A549 (cell line): ENCODE measurements around the gene CMAS. TPM values are rescaled to one million over a fixed set of nuclear protein-coding genes. Genes with fewer than 3 reads are reported as not detected.

Source experiments
- ATAC-seq, 2 experiments: fragments of 200-7000 bp in 1 of 2; fragments of >200 bp in 1 of 2; cut with Nextera tagmentation in 1 of 2; cut with Tn5 transposase in 1 of 2; 3 replicates each; pipeline versions ENCODE4 v1.8.0 to v1.9.1; 2018 to 2020; ENCODE audit warnings: mild to moderate bottlenecking in 1 of 2, moderate library complexity in 1 of 2
- CTCF ChIA-PET: fragments of 300-600 bp; sonication (Branson Sonifier 250); formaldehyde crosslinking; extraction: SDS; loops from one replicate; lab custom pipeline; 2021; ENCODE audit warnings: antibody characterized with exemption, inconsistent platforms; lab: Yijun Ruan, JAX
- POLR2A ChIA-PET: fragments of 350-600 bp; formaldehyde crosslinking; extraction: SDS; loops from one replicate; lab custom pipeline; 2021; ENCODE audit warnings: antibody characterized with exemption, inconsistent platforms; lab: Yijun Ruan, JAX
- DNase-seq, 2 experiments: peaks; one replicate each; pipeline versions ENCODE4 v3.0.0 to v3.0.0-alpha.2; 2011 to 2016; ENCODE audit warnings: low read depth in 1 of 2, low spot score in 1 of 2
- FAIRE-seq: peaks from 2 replicates; lab custom pipeline; 2011; peaks lifted over from hg19 to GRCh38; lab: Jason Lieb, UNC
- H3K27ac ChIP-seq, 2 experiments: fragments of >200 bp; sonication (Bioruptor Twin); formaldehyde crosslinking; 3 replicates each; pipeline ENCODE4 v1.5.1; 2016 to 2017
- H3K4me1 ChIP-seq: fragments of >200 bp; sonication (Bioruptor Twin); formaldehyde crosslinking; 3 replicates; pipeline ENCODE4 v1.6.1; 2016
- H3K4me2 ChIP-seq: fragments of >200 bp; sonication (Bioruptor Twin); formaldehyde crosslinking; 3 replicates; pipeline ENCODE4 v1.6.1; 2016
- H3K4me3 ChIP-seq: fragments of >200 bp; sonication (Bioruptor Twin); formaldehyde crosslinking; 3 replicates; pipeline ENCODE4 v1.5.1; 2016
- H3K9me3 ChIP-seq: fragments of >200 bp; sonication (Bioruptor Twin); formaldehyde crosslinking; 3 replicates; pipeline ENCODE4 v1.6.1; 2016
- CHD2 ChIP-seq: fragments of 150-350 bp; IDR thresholded peaks from 2 replicates; pipeline ENCODE4 v1.6.1; 2014; ENCODE audit warnings: low read length; ENCODE audit not compliant: partially characterized antibody
- EHF ChIP-seq: fragments of 250-450 bp; sonication (Bioruptor Pico); IDR thresholded peaks from 2 replicates; pipeline ENCODE4 v1.5.0; 2020; ENCODE audit warnings: mild to moderate bottlenecking
- ELK1 ChIP-seq: fragments of 150-350 bp; IDR thresholded peaks from 2 replicates; pipeline ENCODE4 v1.6.1; 2014; ENCODE audit warnings: low read depth, mild to moderate bottlenecking, low read length
- FOSB ChIP-seq: fragments of 250-450 bp; sonication (Bioruptor Pico); IDR thresholded peaks from 2 replicates; pipeline ENCODE4 v1.5.0; 2020; ENCODE audit warnings: mild to moderate bottlenecking, moderate library complexity
- FOSL2 ChIP-seq, 2 experiments: fragments of 450-650 bp in 1 of 2; fragments of >200 bp in 1 of 2; sonication (Bioruptor Twin) in 1 of 2; formaldehyde crosslinking; IDR thresholded peaks; 2 replicates each; pipeline versions ENCODE4 v1.5.0 to v1.6.1; 2016 to 2020; ENCODE audit warnings: mild to moderate bottlenecking in 1 of 2, moderate library complexity in 1 of 2
- FOXS1 ChIP-seq: fragments of 250-450 bp; sonication (Bioruptor Pico); IDR thresholded peaks from 2 replicates; pipeline ENCODE4 v1.5.0; 2020; ENCODE audit warnings: mild to moderate bottlenecking, moderate library complexity
- HEYL ChIP-seq: fragments of 250-450 bp; sonication (Bioruptor Pico); IDR thresholded peaks from 2 replicates; pipeline ENCODE4 v1.8.0; 2021; ENCODE audit warnings: mild to moderate bottlenecking, moderate library complexity
- HOXB5 ChIP-seq: fragments of 250-450 bp; sonication (Bioruptor Pico); IDR thresholded peaks from 2 replicates; pipeline ENCODE4 v1.5.0; 2020; ENCODE audit warnings: mild to moderate bottlenecking, moderate library complexity
- JUNB ChIP-seq: fragments of >200 bp; sonication (Bioruptor Twin); formaldehyde crosslinking; IDR thresholded peaks from 2 replicates; pipeline ENCODE4 v1.6.1; 2016
- KDM5A ChIP-seq: fragments of 200-600 bp; sonication (generic); IDR thresholded peaks from 2 replicates; pipeline ENCODE4 v1.6.1; 2016; ENCODE audit warnings: antibody characterized with exemption, mild to moderate bottlenecking
- MAFK ChIP-seq: fragments of 450-650 bp; IDR thresholded peaks from 2 replicates; pipeline ENCODE4 v1.6.1; 2014; ENCODE audit not compliant: partially characterized antibody
- MAX ChIP-seq: IDR thresholded peaks from 2 replicates; pipeline ENCODE4 v1.6.1; 2012
- MYC ChIP-seq: IDR thresholded peaks from 2 replicates; pipeline ENCODE4 v1.6.1; 2012; ENCODE audit warnings: mild to moderate bottlenecking, inconsistent platforms, low read length, improper control_type of control experiment, borderline replicate concordance
- NFE2L2 ChIP-seq: fragments of 150-350 bp; conservative IDR thresholded peaks from 2 replicates; pipeline ENCODE4 v1.6.1; 2014; ENCODE audit warnings: low read length
- NPAS2 ChIP-seq: fragments of 250-450 bp; sonication (Bioruptor Pico); IDR thresholded peaks from 2 replicates; pipeline ENCODE4 v1.8.0; 2022; ENCODE audit warnings: mild to moderate bottlenecking, moderate library complexity, borderline replicate concordance
- POLR2A ChIP-seq: IDR thresholded peaks from 2 replicates; pipeline ENCODE4 v1.6.1; 2012; ENCODE audit warnings: mild to moderate bottlenecking, low read length
- POLR2AphosphoS2 ChIP-seq: conservative IDR thresholded peaks from 2 replicates; pipeline ENCODE4 v1.6.1; 2012; ENCODE audit warnings: low read length, improper control_type of control experiment, inconsistent platforms
- RAD21 ChIP-seq, 2 experiments: fragments of >200 bp in 1 of 2; sonication (Bioruptor Twin) in 1 of 2; formaldehyde crosslinking in 1 of 2; IDR thresholded peaks in 1 of 2; conservative IDR thresholded peaks in 1 of 2; 2 replicates in 1 of 2; 3 replicates in 1 of 2; pipeline ENCODE4 v1.6.1; 2012 to 2018; ENCODE audit warnings: inconsistent platforms in 1 of 2
- RCOR1 ChIP-seq: fragments of 150-350 bp; IDR thresholded peaks from 2 replicates; pipeline ENCODE4 v1.6.1; 2014; ENCODE audit warnings: antibody characterized with exemption, low read length, low read depth
- RFX5 ChIP-seq: fragments of 450-650 bp; IDR thresholded peaks from 2 replicates; pipeline ENCODE4 v1.7.1; 2014; ENCODE audit warnings: antibody characterized with exemption, mild to moderate bottlenecking, moderate library complexity
- RNF2 ChIP-seq: fragments of 200-600 bp; sonication (generic); IDR thresholded peaks from 2 replicates; pipeline ENCODE4 v1.6.1; 2016; ENCODE audit warnings: low read depth, mild to moderate bottlenecking, antibody characterized with exemption, moderate library complexity, borderline replicate concordance
- TP53 ChIP-seq: fragments of 250-450 bp; sonication (Bioruptor Pico); IDR thresholded peaks from 2 replicates; pipeline ENCODE4 v1.5.0; 2021; ENCODE audit warnings: mild to moderate bottlenecking, moderate library complexity
- WGBS: methylation state at CpG from one replicate; pipeline ENCODE4 v1.1.6; 2017; ENCODE audit errors: missing lambda C conversion rate; 5-methylcytosine and 5-hydroxymethylcytosine counted together
- polyA plus RNA-seq, 4 experiments: library from polyadenylated mRNA; depleted of rRNA in 3 of 4; stranded (reverse); fragments of >200 nt; fragmentation: RNase III in 1 of 4; extraction: RNeasy Plus Mini Kit Qiagen cat#74134 plus additional on column Dnase treatment in 1 of 4; gene quantifications; 2 replicates in 3 of 4; 3 replicates in 1 of 4; pipeline ENCODE4 v1.2.3, GENCODE V29; 2011 to 2017
- TF ChIP-seq, protein P1 (sequence below): fragments of >200 bp; sonication (Bioruptor Twin); formaldehyde crosslinking; IDR thresholded peaks from 2 replicates; pipeline ENCODE4 v1.6.1; 2016
- TF ChIP-seq, protein P2 (sequence below): fragments of >200 bp; sonication (Bioruptor Twin); formaldehyde crosslinking; IDR thresholded peaks from 3 replicates; pipeline ENCODE4 v1.6.1; 2016
- TF ChIP-seq, protein P3 (sequence below): IDR thresholded peaks from 2 replicates; pipeline ENCODE4 v1.6.1; 2012; ENCODE audit warnings: low read depth, borderline replicate concordance
- TF ChIP-seq, protein P4 (sequence below): fragments of >200 bp; sonication (Bioruptor Twin); formaldehyde crosslinking; IDR thresholded peaks from 3 replicates; pipeline ENCODE4 v1.5.1; 2016

The CMAS gene
- polyA plus RNA-seq, 2 of the 4 experiments (the other 2 are of a cell fraction), result 47.1 to 68.2 TPM

DNA sequence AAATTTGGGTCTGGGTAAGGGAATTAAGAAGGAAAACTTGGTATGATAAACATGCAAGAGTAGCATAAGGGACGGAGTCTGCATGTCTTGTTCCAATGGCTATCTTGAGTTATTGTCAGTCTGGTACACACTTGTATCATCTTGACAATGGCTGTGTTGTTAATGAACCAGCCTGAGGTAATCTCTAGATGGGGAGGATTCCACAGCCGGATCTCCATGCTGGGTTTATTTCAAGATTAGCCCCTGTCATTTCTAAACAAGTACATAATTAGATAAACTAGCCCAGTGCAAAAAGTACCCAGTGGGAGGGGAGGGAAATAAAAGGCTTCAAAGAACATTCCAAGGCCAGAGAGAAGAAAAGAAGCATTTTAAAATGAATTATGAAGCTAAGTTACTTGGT is 16.5 kb upstream of the CMAS start:
- Histone ChIP-seq H3K4me1 (no peaks in the 10 kb centered on the region), H3K4me2 (no peak overlapping the region), H3K27ac (no peak overlapping the region), H3K9me3 (no peaks in the 10 kb centered on the region), H3K4me3 (no peak overlapping the region)
- FAIRE-seq (no peak), ATAC-seq (no peak), DNase-seq (no peak)
- WGBS, result 56% methylated on average over 2 of the region's 2 CpGs
- CTCF ChIA-PET, result interaction anchor here (1.1 kb wide), 1 partner anchor 11 kb away, joined by 3 read pairs; no protein-coding TSS in a partner anchor
- POLR2A ChIA-PET, result no interaction called here
- no peak for TF ChIP-seq RFX5
- no peak for TF ChIP-seq HOXB5 (CRISPR knock-in tag)
- no peak for TF ChIP-seq TP53 (CRISPR knock-in tag)
- no peak for TF ChIP-seq MAX
- no peak for TF ChIP-seq ELK1
- TF ChIP-seq, protein P1, sequence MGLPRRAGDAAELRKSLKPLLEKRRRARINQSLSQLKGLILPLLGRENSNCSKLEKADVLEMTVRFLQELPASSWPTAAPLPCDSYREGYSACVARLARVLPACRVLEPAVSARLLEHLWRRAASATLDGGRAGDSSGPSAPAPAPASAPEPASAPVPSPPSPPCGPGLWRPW, result no peak
- no peak for TF ChIP-seq EHF (CRISPR knock-in tag)
- no peak for TF ChIP-seq MAFK
- TF ChIP-seq FOSL2 (IDR thresholded peaks at IDR 0.05), result no peak
- TF ChIP-seq FOSL2 (CRISPR knock-in tag; IDR thresholded peaks at IDR 0.05), result no peak
- no peak for TF ChIP-seq FOXS1 (CRISPR knock-in tag)
- TF ChIP-seq, protein P2, sequence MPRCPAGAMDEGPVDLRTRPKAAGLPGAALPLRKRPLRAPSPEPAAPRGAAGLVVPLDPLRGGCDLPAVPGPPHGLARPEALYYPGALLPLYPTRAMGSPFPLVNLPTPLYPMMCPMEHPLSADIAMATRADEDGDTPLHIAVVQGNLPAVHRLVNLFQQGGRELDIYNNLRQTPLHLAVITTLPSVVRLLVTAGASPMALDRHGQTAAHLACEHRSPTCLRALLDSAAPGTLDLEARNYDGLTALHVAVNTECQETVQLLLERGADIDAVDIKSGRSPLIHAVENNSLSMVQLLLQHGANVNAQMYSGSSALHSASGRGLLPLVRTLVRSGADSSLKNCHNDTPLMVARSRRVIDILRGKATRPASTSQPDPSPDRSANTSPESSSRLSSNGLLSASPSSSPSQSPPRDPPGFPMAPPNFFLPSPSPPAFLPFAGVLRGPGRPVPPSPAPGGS, result no peak
- TF ChIP-seq POLR2AphosphoS2, result no peak
- TF ChIP-seq, protein P3, sequence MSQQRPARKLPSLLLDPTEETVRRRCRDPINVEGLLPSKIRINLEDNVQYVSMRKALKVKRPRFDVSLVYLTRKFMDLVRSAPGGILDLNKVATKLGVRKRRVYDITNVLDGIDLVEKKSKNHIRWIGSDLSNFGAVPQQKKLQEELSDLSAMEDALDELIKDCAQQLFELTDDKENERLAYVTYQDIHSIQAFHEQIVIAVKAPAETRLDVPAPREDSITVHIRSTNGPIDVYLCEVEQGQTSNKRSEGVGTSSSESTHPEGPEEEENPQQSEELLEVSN, result no peak

GRCh38 chr12:22029991-22030390 is 16.0 kb upstream of the CMAS start:
- POLR2A ChIA-PET, result no interaction called here

More at GRCh38 chr12:22029991-22030390, 16.0 kb upstream of the CMAS start:
- H3K27ac ChIP-seq, result no peak overlapping the region
- H3K4me2 ChIP-seq, result no peak overlapping the region
- no peak for DNase-seq
- no peak for FAIRE-seq
- CTCF ChIA-PET, result interaction anchor here (2.0 kb wide), 1 partner anchor 11 kb away, joined by 8 read pairs; no protein-coding TSS in a partner anchor
- WGBS, result 50% methylated on average over 1 of the region's 1 CpG
- no peak overlapping the region for H3K4me3 ChIP-seq
- H3K4me1 ChIP-seq, result no peaks in the 10 kb centered on the region
- ATAC-seq, result no peak
- no peaks in the 10 kb centered on the region for H3K9me3 ChIP-seq
- TF ChIP-seq MYC, result no peak
- TF ChIP-seq HOXB5 (CRISPR knock-in tag), result no peak
- no peak for TF ChIP-seq RCOR1
- TF ChIP-seq FOSB (CRISPR knock-in tag), result no peak
- TF ChIP-seq NPAS2 (CRISPR knock-in tag), result no peak
- TF ChIP-seq POLR2A, result no peak
- TF ChIP-seq JUNB, result no peak
- TF ChIP-seq MAFK, result no peak
- TF ChIP-seq KDM5A, result no peak
- TF ChIP-seq HEYL (CRISPR knock-in tag), result no peak
- no peak for TF ChIP-seq RAD21 (conservative IDR thresholded peaks at IDR 0.05 in 1 of 2, IDR thresholded peaks at IDR 0.05 in 1 of 2)
- TF ChIP-seq, protein P4, sequence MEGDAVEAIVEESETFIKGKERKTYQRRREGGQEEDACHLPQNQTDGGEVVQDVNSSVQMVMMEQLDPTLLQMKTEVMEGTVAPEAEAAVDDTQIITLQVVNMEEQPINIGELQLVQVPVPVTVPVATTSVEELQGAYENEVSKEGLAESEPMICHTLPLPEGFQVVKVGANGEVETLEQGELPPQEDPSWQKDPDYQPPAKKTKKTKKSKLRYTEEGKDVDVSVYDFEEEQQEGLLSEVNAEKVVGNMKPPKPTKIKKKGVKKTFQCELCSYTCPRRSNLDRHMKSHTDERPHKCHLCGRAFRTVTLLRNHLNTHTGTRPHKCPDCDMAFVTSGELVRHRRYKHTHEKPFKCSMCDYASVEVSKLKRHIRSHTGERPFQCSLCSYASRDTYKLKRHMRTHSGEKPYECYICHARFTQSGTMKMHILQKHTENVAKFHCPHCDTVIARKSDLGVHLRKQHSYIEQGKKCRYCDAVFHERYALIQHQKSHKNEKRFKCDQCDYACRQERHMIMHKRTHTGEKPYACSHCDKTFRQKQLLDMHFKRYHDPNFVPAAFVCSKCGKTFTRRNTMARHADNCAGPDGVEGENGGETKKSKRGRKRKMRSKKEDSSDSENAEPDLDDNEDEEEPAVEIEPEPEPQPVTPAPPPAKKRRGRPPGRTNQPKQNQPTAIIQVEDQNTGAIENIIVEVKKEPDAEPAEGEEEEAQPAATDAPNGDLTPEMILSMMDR, result no peak
- TF ChIP-seq CHD2, result no peak
- TF ChIP-seq NFE2L2, result no peak
- TF ChIP-seq, protein P1, result no peak
- TF ChIP-seq RNF2, result no peak
